Loucy (cell line): ENCODE data around the gene FGG.

Experiments used
- H2AFZ ChIP-seq: fragments of 200-600 bp; sonication (generic); 2 replicates; pipeline ENCODE4 v1.6.0; 2016; ENCODE audit warnings: antibody characterized with exemption, mild to moderate bottlenecking, low read length, moderate library complexity
- H3F3A ChIP-seq: fragments of 200-600 bp; 2 replicates; pipeline ENCODE4 v1.6.0; 2016; ENCODE audit warnings: antibody characterized with exemption, low read depth, mild to moderate bottlenecking
- H3K27me3 ChIP-seq: fragments of 200-600 bp; sonication (generic); 2 replicates; pipeline ENCODE4 v1.6.1; 2014; ENCODE audit warnings: low read length, mild to moderate bottlenecking; ENCODE audit not compliant: insufficient read depth, poor library complexity, severe bottlenecking
- H3K36me3 ChIP-seq: fragments of 200-600 bp; sonication (generic); 2 replicates; pipeline ENCODE4 v1.6.1; 2016; ENCODE audit warnings: low read length; ENCODE audit not compliant: insufficient read depth
- H3K4me1 ChIP-seq: fragments of 200-600 bp; sonication (generic); 2 replicates; pipeline ENCODE4 v1.5.1; 2014; ENCODE audit warnings: low read length, mild to moderate bottlenecking; ENCODE audit not compliant: insufficient read depth, poor library complexity, severe bottlenecking
- H3K4me2 ChIP-seq: fragments of 200-600 bp; sonication (generic); 2 replicates; pipeline ENCODE4 v1.6.0; 2014; ENCODE audit warnings: antibody characterized with exemption, low read length, low read depth, mild to moderate bottlenecking; ENCODE audit not compliant: poor library complexity, severe bottlenecking
- H3K4me3 ChIP-seq: fragments of 200-600 bp; sonication (generic); 2 replicates; pipeline ENCODE4 v1.5.1; 2014; ENCODE audit warnings: low read length, mild to moderate bottlenecking, mixed read lengths; ENCODE audit not compliant: poor library complexity, severe bottlenecking
- H3K79me2 ChIP-seq: fragments of 200-600 bp; sonication (generic); 2 replicates; pipeline ENCODE4 v1.6.1; 2014; ENCODE audit warnings: low read length; ENCODE audit not compliant: insufficient read depth
- H3K9ac ChIP-seq: fragments of 200-600 bp; sonication (generic); 2 replicates; pipeline ENCODE4 v1.6.0; 2014; ENCODE audit warnings: mild to moderate bottlenecking, low read depth, low read length, moderate library complexity; ENCODE audit not compliant: poor library complexity, severe bottlenecking
- H3K9me2 ChIP-seq: fragments of 200-600 bp; sonication (generic); replicated peaks from 2 replicates; pipeline ENCODE4 v1.6.1; 2016; ENCODE audit warnings: low read depth, low read length, mixed read lengths
- H3K9me3 ChIP-seq: fragments of 200-600 bp; sonication (generic); 2 replicates; pipeline ENCODE4 v1.6.1; 2014; ENCODE audit warnings: mild to moderate bottlenecking, antibody characterized with exemption, low read length, low read depth; ENCODE audit not compliant: insufficient read depth
- H4K20me1 ChIP-seq: fragments of 200-600 bp; sonication (generic); 2 replicates; pipeline ENCODE4 v1.6.0; 2014; ENCODE audit warnings: antibody characterized with exemption, low read length, mild to moderate bottlenecking; ENCODE audit not compliant: insufficient read depth, poor library complexity, severe bottlenecking
- EZH2phosphoT487 ChIP-seq: fragments of 200-600 bp; IDR thresholded peaks from 2 replicates; pipeline ENCODE4 v1.6.1; 2018; ENCODE audit warnings: antibody characterized with exemption, mild to moderate bottlenecking, moderate library complexity, borderline replicate concordance
- TF ChIP-seq, protein P1 (sequence below): fragments of 200-600 bp; sonication (generic); conservative IDR thresholded peaks from 2 replicates; pipeline ENCODE4 v1.5.1; 2014; ENCODE audit warnings: mild to moderate bottlenecking, antibody characterized with exemption, low read length

FGG gene

GRCh38 chr4:154634058-154634457, 21.6 kb upstream of the FGG start:
- H3K9ac ChIP-seq, result no peak overlapping the region
- H3K9me3 ChIP-seq, result no peaks in the 10 kb centered on the region
- no peak overlapping the region for H3K4me2 ChIP-seq
- no peaks in the 10 kb centered on the region for H3F3A ChIP-seq
- no peak overlapping the region for H2AFZ ChIP-seq
- no peaks in the 10 kb centered on the region for H3K79me2 ChIP-seq
- H4K20me1 ChIP-seq, result no peaks in the 10 kb centered on the region
- H3K9me2 ChIP-seq, result no peaks in the 10 kb centered on the region
- H3K36me3 ChIP-seq, result no peaks in the 10 kb centered on the region
- H3K27me3 ChIP-seq, result no peaks in the 10 kb centered on the region
- TF ChIP-seq, protein P1, sequence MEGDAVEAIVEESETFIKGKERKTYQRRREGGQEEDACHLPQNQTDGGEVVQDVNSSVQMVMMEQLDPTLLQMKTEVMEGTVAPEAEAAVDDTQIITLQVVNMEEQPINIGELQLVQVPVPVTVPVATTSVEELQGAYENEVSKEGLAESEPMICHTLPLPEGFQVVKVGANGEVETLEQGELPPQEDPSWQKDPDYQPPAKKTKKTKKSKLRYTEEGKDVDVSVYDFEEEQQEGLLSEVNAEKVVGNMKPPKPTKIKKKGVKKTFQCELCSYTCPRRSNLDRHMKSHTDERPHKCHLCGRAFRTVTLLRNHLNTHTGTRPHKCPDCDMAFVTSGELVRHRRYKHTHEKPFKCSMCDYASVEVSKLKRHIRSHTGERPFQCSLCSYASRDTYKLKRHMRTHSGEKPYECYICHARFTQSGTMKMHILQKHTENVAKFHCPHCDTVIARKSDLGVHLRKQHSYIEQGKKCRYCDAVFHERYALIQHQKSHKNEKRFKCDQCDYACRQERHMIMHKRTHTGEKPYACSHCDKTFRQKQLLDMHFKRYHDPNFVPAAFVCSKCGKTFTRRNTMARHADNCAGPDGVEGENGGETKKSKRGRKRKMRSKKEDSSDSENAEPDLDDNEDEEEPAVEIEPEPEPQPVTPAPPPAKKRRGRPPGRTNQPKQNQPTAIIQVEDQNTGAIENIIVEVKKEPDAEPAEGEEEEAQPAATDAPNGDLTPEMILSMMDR, result no peak
- no peak for TF ChIP-seq EZH2phosphoT487
- no peak overlapping the region for H3K4me3 ChIP-seq
- H3K4me1 ChIP-seq, result no peaks in the 10 kb centered on the region

GRCh38 chr4:154631828-154632227, 19.4 kb upstream of the FGG start:
- Histone ChIP-seq H4K20me1 (no peaks in the 10 kb centered on the region), H3K4me2 (no peak overlapping the region), H2AFZ (no peak overlapping the region), H3F3A (no peaks in the 10 kb centered on the region), H3K9ac (no peak overlapping the region), H3K79me2 (no peaks in the 10 kb centered on the region), H3K27me3 (no peaks in the 10 kb centered on the region), H3K4me1 (no peaks in the 10 kb centered on the region), H3K36me3 (no peaks in the 10 kb centered on the region), H3K9me3 (no peaks in the 10 kb centered on the region), H3K9me2 (no peaks in the 10 kb centered on the region), H3K4me3 (no peak overlapping the region)
- no peak for TF ChIP-seq EZH2phosphoT487
- TF ChIP-seq, protein P1, result no peak

DNA sequence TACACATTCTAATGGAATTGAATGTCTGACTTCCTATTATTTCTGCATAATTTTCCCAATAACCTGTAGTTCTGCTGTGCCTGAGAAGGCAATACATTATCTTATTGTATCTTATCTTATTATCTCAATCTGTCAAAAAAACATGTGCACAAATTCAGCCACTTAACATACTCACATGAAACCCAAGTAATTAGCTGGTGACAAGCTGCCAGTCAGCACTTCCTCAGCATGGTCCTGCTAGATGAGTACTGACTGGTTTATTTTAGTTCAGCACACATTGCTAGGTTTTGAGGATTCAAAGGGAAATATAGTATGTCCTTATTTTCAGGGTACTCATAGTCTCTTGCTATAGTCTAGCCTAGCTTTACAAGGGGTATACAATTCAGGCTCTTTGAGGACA, 17.9 kb upstream of the FGG start:
- no peaks in the 10 kb centered on the region for H3K27me3 ChIP-seq
- no peak for TF ChIP-seq EZH2phosphoT487
- TF ChIP-seq, protein P1, result no peak
- no peaks in the 10 kb centered on the region for H3K4me1 ChIP-seq

More for the DNA sequence above, 17.9 kb upstream of the FGG start:
- no peaks in the 10 kb centered on the region for H3K9me2 ChIP-seq
- no peak overlapping the region for H3K4me2 ChIP-seq
- H3K36me3 ChIP-seq, result no peaks in the 10 kb centered on the region
- H2AFZ ChIP-seq, result no peak overlapping the region
- no peaks in the 10 kb centered on the region for H4K20me1 ChIP-seq
- H3K9ac ChIP-seq, result no peak overlapping the region
- H3K4me3 ChIP-seq, result no peak overlapping the region
- H3K9me3 ChIP-seq, result no peaks in the 10 kb centered on the region
- no peaks in the 10 kb centered on the region for H3K79me2 ChIP-seq
- H3F3A ChIP-seq, result no peaks in the 10 kb centered on the region
